Liver (tissue), 3 donors: ENCODE measurements around the gene NAV2.

Experiments
- ATF3 ChIP-seq: IDR thresholded peaks from 2 replicates; pipeline ENCODE4 v1.6.1; 2016; ENCODE audit warnings: antibody characterized with exemption
- EGR1 ChIP-seq, 2 donors: IDR thresholded peaks; 2 replicates each; pipeline ENCODE4 v1.6.1; 2016 to 2018; ENCODE audit warnings: antibody characterized with exemption in 2 of 2, low read depth in 2 of 2
- GABPA ChIP-seq, 2 donors: IDR thresholded peaks in 1 of 2; conservative IDR thresholded peaks in 1 of 2; 2 replicates each; pipeline ENCODE4 v1.6.1; 2016; ENCODE audit warnings: antibody characterized with exemption in 2 of 2, mild to moderate bottlenecking in 1 of 2, moderate library complexity in 1 of 2
- JUND ChIP-seq, 2 donors: IDR thresholded peaks; 2 replicates each; pipeline ENCODE4 v1.6.1; 2016; ENCODE audit warnings: antibody characterized with exemption in 2 of 2
- RAD21 ChIP-seq, 2 donors: IDR thresholded peaks; 2 replicates each; pipeline ENCODE4 v1.6.1; 2016; ENCODE audit warnings: antibody characterized with exemption in 2 of 2, mild to moderate bottlenecking in 2 of 2
- RXRA ChIP-seq, 2 donors: IDR thresholded peaks; 2 replicates each; pipeline ENCODE4 v1.6.1; 2017 to 2018; ENCODE audit warnings: antibody characterized with exemption in 2 of 2, mild to moderate bottlenecking in 1 of 2
- SP1 ChIP-seq: IDR thresholded peaks from 2 replicates; pipeline ENCODE4 v1.6.1; 2018; ENCODE audit warnings: antibody characterized with exemption, mild to moderate bottlenecking
- TAF1 ChIP-seq: conservative IDR thresholded peaks from 2 replicates; pipeline ENCODE4 v1.6.1; 2016; ENCODE audit warnings: antibody characterized with exemption, mild to moderate bottlenecking
- YY1 ChIP-seq: IDR thresholded peaks from 2 replicates; pipeline ENCODE4 v1.6.1; 2016; ENCODE audit warnings: antibody characterized with exemption, mild to moderate bottlenecking
- TF ChIP-seq, protein P1 (sequence below): fragments of 150-350 bp; IDR thresholded peaks from 2 replicates; pipeline ENCODE4 v1.5.1; 2017; ENCODE audit warnings: improper control_type of control experiment, low read depth, low read length; ENCODE audit not compliant: missing input control
- TF ChIP-seq, protein P2 (sequence below): IDR thresholded peaks from 2 replicates; pipeline ENCODE4 v1.6.1; 2016; ENCODE audit warnings: antibody characterized with exemption, mild to moderate bottlenecking
- donor health status: healthy.
- donor health status: healthy.

GRCh38 chr11:19805827-19806226 is 93.2 kb downstream of the NAV2 start:
- TF ChIP-seq, protein P1, sequence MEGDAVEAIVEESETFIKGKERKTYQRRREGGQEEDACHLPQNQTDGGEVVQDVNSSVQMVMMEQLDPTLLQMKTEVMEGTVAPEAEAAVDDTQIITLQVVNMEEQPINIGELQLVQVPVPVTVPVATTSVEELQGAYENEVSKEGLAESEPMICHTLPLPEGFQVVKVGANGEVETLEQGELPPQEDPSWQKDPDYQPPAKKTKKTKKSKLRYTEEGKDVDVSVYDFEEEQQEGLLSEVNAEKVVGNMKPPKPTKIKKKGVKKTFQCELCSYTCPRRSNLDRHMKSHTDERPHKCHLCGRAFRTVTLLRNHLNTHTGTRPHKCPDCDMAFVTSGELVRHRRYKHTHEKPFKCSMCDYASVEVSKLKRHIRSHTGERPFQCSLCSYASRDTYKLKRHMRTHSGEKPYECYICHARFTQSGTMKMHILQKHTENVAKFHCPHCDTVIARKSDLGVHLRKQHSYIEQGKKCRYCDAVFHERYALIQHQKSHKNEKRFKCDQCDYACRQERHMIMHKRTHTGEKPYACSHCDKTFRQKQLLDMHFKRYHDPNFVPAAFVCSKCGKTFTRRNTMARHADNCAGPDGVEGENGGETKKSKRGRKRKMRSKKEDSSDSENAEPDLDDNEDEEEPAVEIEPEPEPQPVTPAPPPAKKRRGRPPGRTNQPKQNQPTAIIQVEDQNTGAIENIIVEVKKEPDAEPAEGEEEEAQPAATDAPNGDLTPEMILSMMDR = no peak
- TF ChIP-seq TAF1 (no peak), RXRA (IDR thresholded peaks at IDR 0.05) (peak in 1 of 2 donors; percentile 9), YY1 (no peak), ATF3 (no peak), GABPA (IDR thresholded peaks at IDR 0.05 in 1 of 2, conservative IDR thresholded peaks at IDR 0.05 in 1 of 2) (no peak), EGR1 (IDR thresholded peaks at IDR 0.05; ENCODE audit: low read depth in 2 of 2) (no peak), SP1 (no peak), JUND (IDR thresholded peaks at IDR 0.05) (no peak), RAD21 (IDR thresholded peaks at IDR 0.05) (no peak)
- TF ChIP-seq, protein P2, sequence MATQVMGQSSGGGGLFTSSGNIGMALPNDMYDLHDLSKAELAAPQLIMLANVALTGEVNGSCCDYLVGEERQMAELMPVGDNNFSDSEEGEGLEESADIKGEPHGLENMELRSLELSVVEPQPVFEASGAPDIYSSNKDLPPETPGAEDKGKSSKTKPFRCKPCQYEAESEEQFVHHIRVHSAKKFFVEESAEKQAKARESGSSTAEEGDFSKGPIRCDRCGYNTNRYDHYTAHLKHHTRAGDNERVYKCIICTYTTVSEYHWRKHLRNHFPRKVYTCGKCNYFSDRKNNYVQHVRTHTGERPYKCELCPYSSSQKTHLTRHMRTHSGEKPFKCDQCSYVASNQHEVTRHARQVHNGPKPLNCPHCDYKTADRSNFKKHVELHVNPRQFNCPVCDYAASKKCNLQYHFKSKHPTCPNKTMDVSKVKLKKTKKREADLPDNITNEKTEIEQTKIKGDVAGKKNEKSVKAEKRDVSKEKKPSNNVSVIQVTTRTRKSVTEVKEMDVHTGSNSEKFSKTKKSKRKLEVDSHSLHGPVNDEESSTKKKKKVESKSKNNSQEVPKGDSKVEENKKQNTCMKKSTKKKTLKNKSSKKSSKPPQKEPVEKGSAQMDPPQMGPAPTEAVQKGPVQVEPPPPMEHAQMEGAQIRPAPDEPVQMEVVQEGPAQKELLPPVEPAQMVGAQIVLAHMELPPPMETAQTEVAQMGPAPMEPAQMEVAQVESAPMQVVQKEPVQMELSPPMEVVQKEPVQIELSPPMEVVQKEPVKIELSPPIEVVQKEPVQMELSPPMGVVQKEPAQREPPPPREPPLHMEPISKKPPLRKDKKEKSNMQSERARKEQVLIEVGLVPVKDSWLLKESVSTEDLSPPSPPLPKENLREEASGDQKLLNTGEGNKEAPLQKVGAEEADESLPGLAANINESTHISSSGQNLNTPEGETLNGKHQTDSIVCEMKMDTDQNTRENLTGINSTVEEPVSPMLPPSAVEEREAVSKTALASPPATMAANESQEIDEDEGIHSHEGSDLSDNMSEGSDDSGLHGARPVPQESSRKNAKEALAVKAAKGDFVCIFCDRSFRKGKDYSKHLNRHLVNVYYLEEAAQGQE = no peak
